NCI-H69 (cell line): Measurements from ENCODE around the gene C4orf50.

Source experiments
- DNase-seq: peaks from one replicate; lab custom pipeline; 2025; lab: John Stamatoyannopoulos, UW

Gene C4orf50

GRCh38 chr4:5889002-5889696 lies 129.1 kb downstream of the C4orf50 start:
- peak; percentile 65 for DNase-seq

- peak; percentile 92 for DNase-seq
Observed at GRCh38 chr4:5888222-5889001, 129.8 kb downstream of the C4orf50 start.

- peak; percentile 85 for DNase-seq
Observed at GRCh38 chr4:5887361-5888221, 130.6 kb downstream of the C4orf50 start.

GRCh38 chr4:5887011-5887360 lies 131.2 kb downstream of the C4orf50 start:
- DNase-seq = no peak

GRCh38 chr4:5885733-5886132 lies 132.5 kb downstream of the C4orf50 start:
- DNase-seq = peak; percentile 32

GRCh38 chr4:5884796-5885195 lies 133.4 kb downstream of the C4orf50 start:
- peak; percentile 73 for DNase-seq

GRCh38 chr4:5883916-5884315 lies 134.3 kb downstream of the C4orf50 start:
- peak; percentile 15 for DNase-seq

- DNase-seq = peak; percentile 47
Observed at GRCh38 chr4:5882947-5883346, 135.3 kb downstream of the C4orf50 start.

GRCh38 chr4:5881340-5881739 lies 136.9 kb downstream of the C4orf50 start:
- no peak for DNase-seq

GRCh38 chr4:5878359-5878758 lies 139.9 kb downstream of the C4orf50 start:
- DNase-seq = peak; percentile 85

GRCh38 chr4:5877392-5877791 lies 140.8 kb downstream of the C4orf50 start:
- peak; percentile 17 for DNase-seq

GRCh38 chr4:5874811-5875449 lies 143.3 kb downstream of the C4orf50 start:
- DNase-seq = peak; percentile 71

GRCh38 chr4:5870701-5871100 lies 147.5 kb downstream of the C4orf50 start:
- no peak for DNase-seq

GRCh38 chr4:5869966-5870619 lies 148.1 kb downstream of the C4orf50 start:
- DNase-seq = no peak

- DNase-seq = no peak
Observed at GRCh38 chr4:5867866-5868265, 150.4 kb downstream of the C4orf50 start.

GRCh38 chr4:5866841-5867813 lies 151.1 kb downstream of the C4orf50 start:
- DNase-seq = no peak

- no peak for DNase-seq
Observed at GRCh38 chr4:5865896-5866599, 152.2 kb downstream of the C4orf50 start.

- DNase-seq = peak; percentile 17
Observed at GRCh38 chr4:5863461-5864113, 154.6 kb downstream of the C4orf50 start.
